Caco-2 (cell line): ENCODE measurements around the gene OAT. TPM values are rescaled to one million over a fixed set of nuclear protein-coding genes. Genes with fewer than 3 reads are reported as not detected.

ENCODE experiments used
- BruUV-seq: library from RNA; stranded (reverse); fragments of 400-500 nt; replicated peaks from 2 replicates; lab custom pipeline; 2021; lab: Mats Ljungman, UMichigan
- CTCF ChIA-PET: fragments of 300-600 bp; sonication (Branson Sonifier 250); formaldehyde crosslinking; loops from one replicate; lab custom pipeline; 2022; ENCODE audit warnings: antibody characterized with exemption; lab: Charles Lee
- POLR2A ChIA-PET: fragments of 300-600 bp; sonication (Branson Sonifier 250); formaldehyde crosslinking; loops from one replicate; lab custom pipeline; 2022; ENCODE audit warnings: antibody characterized with exemption; lab: Charles Lee
- DNase-seq, 2 experiments: peaks; one replicate each; pipeline versions ENCODE4 v3.0.0 to v3.0.0-alpha.2; 2020 to 2022
- H3K27me3 ChIP-seq: replicated peaks from 2 replicates; pipeline ENCODE4 v1.6.0; 2011; ENCODE audit warnings: low read length; ENCODE audit not compliant: control insufficient read depth, insufficient read depth
- H3K36me3 ChIP-seq: 2 replicates; pipeline ENCODE4 v1.5.1; 2011; ENCODE audit warnings: low read length; ENCODE audit not compliant: control insufficient read depth, insufficient read depth
- H3K4me1 ChIP-seq: fragments of 250-450 bp; sonication (Bioruptor Pico); 2 replicates; pipeline ENCODE4 v1.5.1; 2020; ENCODE audit warnings: mild to moderate bottlenecking
- H3K4me3 ChIP-seq: 2 replicates; pipeline ENCODE4 v1.5.1; 2011; ENCODE audit warnings: low read depth, mild to moderate bottlenecking, control low read depth, low read length
- H3K9me3 ChIP-seq: fragments of 250-450 bp; sonication (Bioruptor Pico); 2 replicates; pipeline ENCODE4 v1.5.1; 2020; ENCODE audit warnings: mild to moderate bottlenecking, moderate library complexity
- H3K27ac Mint-ChIP-seq: one replicate; pipeline ENCODE4 v1.8.0; 2022; ENCODE audit warnings: mixed read lengths; ENCODE audit not compliant: unreplicated experiment
- H3K27me3 Mint-ChIP-seq: one replicate; pipeline ENCODE4 v1.8.0; 2022; ENCODE audit warnings: mixed read lengths; ENCODE audit not compliant: insufficient read depth, unreplicated experiment
- H3K36me3 Mint-ChIP-seq: one replicate; pipeline ENCODE4 v1.8.0; 2022; ENCODE audit warnings: mild to moderate bottlenecking, mixed read lengths; ENCODE audit not compliant: insufficient read depth, unreplicated experiment
- H3K4me1 Mint-ChIP-seq: one replicate; pipeline ENCODE4 v1.8.0; 2022; ENCODE audit warnings: low read depth, mixed read lengths; ENCODE audit not compliant: unreplicated experiment
- H3K4me3 Mint-ChIP-seq: one replicate; pipeline ENCODE4 v1.8.0; 2022; ENCODE audit warnings: mild to moderate bottlenecking, moderate library complexity, mixed read lengths; ENCODE audit not compliant: unreplicated experiment
- H3K9me3 Mint-ChIP-seq: one replicate; pipeline ENCODE4 v1.8.0; 2022; ENCODE audit warnings: mixed read lengths; ENCODE audit not compliant: unreplicated experiment
- CTCF ChIP-seq, 2 experiments: fragments of 200-600 bp in 1 of 2; IDR thresholded peaks; 1 replicate in 1 of 2; 2 replicates in 1 of 2; pipeline versions ENCODE4 v1.5.1 to v1.8.0; 2011 to 2022; ENCODE audit warnings: antibody characterized with exemption in 1 of 2, control low read depth in 1 of 2, inconsistent platforms in 1 of 2, low read depth in 1 of 2, low read length in 1 of 2, mild to moderate bottlenecking in 1 of 2, moderate library complexity in 1 of 2; ENCODE audit not compliant: insufficient read depth in 1 of 2, severe bottlenecking in 1 of 2, unreplicated experiment in 1 of 2
- intact Hi-C: fragments of 100-400 bp; cut with micrococcal nuclease; formaldehyde crosslinking; loops from one replicate; pipeline ENCODE4 v1.10.0; 2022; ENCODE audit not compliant: unreplicated experiment
- total RNA-seq: library from RNA; stranded (reverse); gene quantifications from 2 replicates; pipeline ENCODE4 v1.2.3, GENCODE V29; 2022

OAT gene
- total RNA-seq, 1 experiment from 2014 or later = 312 TPM

- TF ChIP-seq CTCF (IDR thresholded peaks at IDR 0.05; ENCODE audit: insufficient read depth in 1 of 2, low read depth in 1 of 2, low read length in 1 of 2, severe bottlenecking in 1 of 2, unreplicated experiment in 1 of 2) = no peak
- DNase-seq = no peak
- Histone ChIP-seq H3K36me3 (no peaks in the 10 kb centered on the region), H3K27me3 (no peaks in the 10 kb centered on the region), H3K4me3 (no peak overlapping the region), H3K4me1 (peaks cover 36% of the 10 kb centered on the region), H3K9me3 (no peaks in the 10 kb centered on the region)
- no peak overlapping the region for H3K27ac Mint-ChIP-seq
- intact Hi-C loops = no loop called here
- peaks cover 15% of the 10 kb centered on the region for H3K4me1 Mint-ChIP-seq
- POLR2A ChIA-PET = interaction anchor here (0.5 kb wide), 1 partner anchor 326 kb away, joined by 3 read pairs; no protein-coding TSS in a partner anchor
- no peaks in the 10 kb centered on the region for H3K27me3 Mint-ChIP-seq
- no peak overlapping the region for H3K4me3 Mint-ChIP-seq
- CTCF ChIA-PET = interaction anchor here (1.5 kb wide), 1 partner anchor 40 kb away, joined by 3 read pairs; the partner anchor contains the start of gene OAT
- peaks cover 6% of the 10 kb centered on the region for H3K36me3 Mint-ChIP-seq
- no TSS peak for BruUV-seq
- no peaks in the 10 kb centered on the region for H3K9me3 Mint-ChIP-seq
These were observed 39.8 kb upstream of the OAT start for GRCh38 chr10:124458473-124458872.

GRCh38 chr10:124455441-124455840 lies 36.7 kb upstream of the OAT start:
- no peak for TF ChIP-seq CTCF (IDR thresholded peaks at IDR 0.05; ENCODE audit: insufficient read depth in 1 of 2, low read depth in 1 of 2, low read length in 1 of 2, severe bottlenecking in 1 of 2, unreplicated experiment in 1 of 2)
- peaks cover 15% of the 10 kb centered on the region for H3K4me1 Mint-ChIP-seq
- Histone ChIP-seq H3K4me3 (no peak overlapping the region), H3K9me3 (no peaks in the 10 kb centered on the region), H3K27me3 (no peaks in the 10 kb centered on the region), H3K36me3 (no peaks in the 10 kb centered on the region), H3K4me1 (peaks cover 29% of the 10 kb centered on the region)
- H3K9me3 Mint-ChIP-seq = no peaks in the 10 kb centered on the region
- CTCF ChIA-PET = no interaction called here
- intact Hi-C loops = no loop called here
- no peak overlapping the region for H3K4me3 Mint-ChIP-seq
- H3K27me3 Mint-ChIP-seq = peaks cover 3% of the 10 kb centered on the region
- POLR2A ChIA-PET = no interaction called here
- H3K27ac Mint-ChIP-seq = no peak overlapping the region
- DNase-seq = no peak
- no TSS peak for BruUV-seq
- no peaks in the 10 kb centered on the region for H3K36me3 Mint-ChIP-seq

- no peaks in the 10 kb centered on the region for H3K9me3 ChIP-seq
- no peaks in the 10 kb centered on the region for H3K36me3 ChIP-seq
- Mint-ChIP-seq H3K27ac (no peak overlapping the region), H3K27me3 (peaks cover 9% of the 10 kb centered on the region), H3K9me3 (no peaks in the 10 kb centered on the region), H3K4me1 (peaks cover 5% of the 10 kb centered on the region), H3K36me3 (no peaks in the 10 kb centered on the region), H3K4me3 (no peak overlapping the region)
- H3K4me3 ChIP-seq = no peak overlapping the region
- TF ChIP-seq CTCF (IDR thresholded peaks at IDR 0.05; ENCODE audit: insufficient read depth in 1 of 2, low read depth in 1 of 2, low read length in 1 of 2, severe bottlenecking in 1 of 2, unreplicated experiment in 1 of 2) = no peak
- intact Hi-C loops = no loop called here
- peaks cover 2% of the 10 kb centered on the region for H3K27me3 ChIP-seq
- POLR2A ChIA-PET = interaction anchor here (0.6 kb wide), 1 partner anchor 369 kb away, joined by 18 read pairs; no protein-coding TSS in a partner anchor
- no TSS peak for BruUV-seq
- H3K4me1 ChIP-seq = peaks cover 27% of the 10 kb centered on the region
- no peak for DNase-seq
- CTCF ChIA-PET = no interaction called here
These were observed 35.4 kb upstream of the OAT start for GRCh38 chr10:124453960-124454610.
